Stimulated activated CD8-positive, alpha-beta memory T cell treated with anti-CD3 and anti-CD28 coated beads, Interleukin-4, amount 100 ng/mL, for 48 hours (primary cell): ENCODE measurements around the gene SOS1.
"Not testable (repeated sequence)": the region's sequence is repeated elsewhere in the genome, so short reads cannot be mapped to it uniquely, and the experiment has no call there.

ENCODE experiments used
- DNase-seq: peaks from one replicate; pipeline ENCODE4 v3.0.0-alpha.2; 2020

The SOS1 gene

GRCh38 chr2:39099310-39099869 lies 21.5 kb downstream of the SOS1 start:
- DNase-seq = no peak

GRCh38 chr2:39095624-39096023 lies 25.2 kb downstream of the SOS1 start:
- no peak for DNase-seq

GRCh38 chr2:39094717-39095363 lies 26.0 kb downstream of the SOS1 start:
- DNase-seq = no peak

GRCh38 chr2:39093218-39093898 lies 27.5 kb downstream of the SOS1 start:
- no peak for DNase-seq

- no peak for DNase-seq
Measured at GRCh38 chr2:39091543-39091942, 29.3 kb downstream of the SOS1 start.

- DNase-seq = no peak
Measured at GRCh38 chr2:39091063-39091462, 29.8 kb downstream of the SOS1 start.

- no peak for DNase-seq
Measured at GRCh38 chr2:39080152-39080551, 40.7 kb downstream of the SOS1 start.

GRCh38 chr2:39069890-39070465 lies 50.9 kb downstream of the SOS1 start:
- no peak for DNase-seq

- DNase-seq = no peak
Measured at GRCh38 chr2:39069136-39069515, 51.7 kb downstream of the SOS1 start.

GRCh38 chr2:39068299-39069135 lies 52.3 kb downstream of the SOS1 start:
- no peak for DNase-seq

- DNase-seq = no peak
Measured at GRCh38 chr2:39065616-39066015, 55.2 kb downstream of the SOS1 start.

GRCh38 chr2:39062320-39062719 lies 58.5 kb downstream of the SOS1 start:
- DNase-seq = no peak

- no peak for DNase-seq
Measured at GRCh38 chr2:39061280-39061679, 59.6 kb downstream of the SOS1 start.

- DNase-seq = no peak
Measured at GRCh38 chr2:39059366-39059952, 61.4 kb downstream of the SOS1 start.

- DNase-seq = no peak
Measured at GRCh38 chr2:39058101-39058500, 62.8 kb downstream of the SOS1 start.

- DNase-seq = not testable (repeated sequence)
Measured at GRCh38 chr2:39052665-39053064, 68.2 kb downstream of the SOS1 start.

GRCh38 chr2:39050109-39050508 lies 70.7 kb downstream of the SOS1 start:
- DNase-seq = no peak

GRCh38 chr2:39039072-39039471 lies 81.8 kb downstream of the SOS1 start:
- no peak for DNase-seq

GRCh38 chr2:39033980-39034379 lies 86.9 kb downstream of the SOS1 start:
- no peak for DNase-seq

- no peak for DNase-seq
Measured at GRCh38 chr2:39027421-39027820, 93.4 kb downstream of the SOS1 start.

GRCh38 chr2:39024833-39025232 lies 96.0 kb downstream of the SOS1 start:
- no peak for DNase-seq

GRCh38 chr2:39023649-39024048 lies 97.2 kb downstream of the SOS1 start:
- DNase-seq = no peak
